Erythroblast (primary cell): Measurements from ENCODE around the gene SMARCC2.

Experiments
- GATA1 ChIP-seq: IDR thresholded peaks from 2 replicates; pipeline ENCODE4 v1.6.1; 2011; ENCODE audit warnings: low read depth, mild to moderate bottlenecking, control low read depth, low read length, moderate library complexity
- POLR2A ChIP-seq: IDR thresholded peaks from 2 replicates; pipeline ENCODE4 v1.6.1; 2011; ENCODE audit warnings: mild to moderate bottlenecking, low read length

DNA sequence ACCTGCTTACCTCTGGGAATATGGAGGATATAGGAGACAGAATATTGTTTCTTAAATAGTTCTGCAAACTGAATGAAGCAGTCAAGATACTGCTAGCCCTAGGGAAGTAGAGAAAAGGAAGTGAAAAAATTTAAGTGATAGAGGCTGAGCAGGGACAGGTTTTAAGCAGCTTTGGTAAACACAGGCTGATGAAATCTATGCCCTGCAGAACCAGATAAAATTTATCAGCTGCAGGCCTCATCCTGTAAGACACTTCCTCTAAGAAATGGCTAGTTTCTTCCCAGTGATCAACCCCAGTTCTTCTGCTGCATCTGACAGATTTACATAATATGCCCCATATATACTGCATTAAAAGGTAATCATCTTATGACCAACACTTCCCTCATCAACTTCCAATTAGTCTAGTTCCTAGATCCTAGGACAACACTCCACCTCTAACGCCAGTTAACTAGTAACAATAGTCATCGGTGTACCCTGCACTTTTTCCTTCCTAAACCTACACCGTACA is 62.5 kb downstream of the SMARCC2 start:
- no peak for TF ChIP-seq POLR2A
- no peak for TF ChIP-seq GATA1
